HG02970 (cell line): ENCODE results near the gene PLOD1.
"Not testable (repeated sequence)": the region's sequence is repeated elsewhere in the genome, so short reads cannot be mapped to it uniquely, and the experiment has no call there.

Source experiments
- ATAC-seq: cut with Tn5 transposase; IDR thresholded peaks from one replicate; pipeline ENCODE4 v1.9.1; 2021; ENCODE audit warnings: mild to moderate bottlenecking, moderate library complexity, moderate number of reproducible peaks; ENCODE audit not compliant: unreplicated experiment, low FRiP score

PLOD1 gene

DNA sequence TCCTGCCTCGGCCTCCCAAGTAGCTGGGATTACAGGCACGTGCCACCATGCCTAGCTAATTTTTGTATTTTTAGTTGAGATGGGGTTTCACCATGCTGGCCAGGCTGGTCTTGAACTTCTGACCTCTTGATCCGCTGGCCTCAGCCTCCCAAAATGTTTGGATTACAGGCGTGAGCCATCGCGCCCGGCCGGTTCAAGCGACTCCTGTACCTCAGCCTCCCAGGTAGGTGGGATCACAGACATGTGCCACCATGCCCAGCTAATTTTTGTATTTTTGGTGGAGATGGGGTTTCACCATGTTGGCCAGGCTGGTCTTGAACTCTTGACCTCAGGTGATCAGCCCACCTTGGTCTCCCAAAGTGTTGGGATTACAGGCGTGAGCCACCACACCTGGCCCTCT lies 1.2 kb downstream of the PLOD1 start:
- not testable (repeated sequence) for ATAC-seq

GRCh38 chr1:11938722-11939526 lies 4.4 kb downstream of the PLOD1 start:
- ATAC-seq: no peak

- not testable (repeated sequence) for ATAC-seq
Observed at GRCh38 chr1:11939794-11940193, 5.3 kb downstream of the PLOD1 start.

GRCh38 chr1:11940260-11940921 lies 5.9 kb downstream of the PLOD1 start:
- ATAC-seq: no peak

GRCh38 chr1:11942280-11942679 lies 7.8 kb downstream of the PLOD1 start:
- no peak for ATAC-seq

GRCh38 chr1:11943619-11944018 lies 9.1 kb downstream of the PLOD1 start:
- ATAC-seq: no peak

DNA sequence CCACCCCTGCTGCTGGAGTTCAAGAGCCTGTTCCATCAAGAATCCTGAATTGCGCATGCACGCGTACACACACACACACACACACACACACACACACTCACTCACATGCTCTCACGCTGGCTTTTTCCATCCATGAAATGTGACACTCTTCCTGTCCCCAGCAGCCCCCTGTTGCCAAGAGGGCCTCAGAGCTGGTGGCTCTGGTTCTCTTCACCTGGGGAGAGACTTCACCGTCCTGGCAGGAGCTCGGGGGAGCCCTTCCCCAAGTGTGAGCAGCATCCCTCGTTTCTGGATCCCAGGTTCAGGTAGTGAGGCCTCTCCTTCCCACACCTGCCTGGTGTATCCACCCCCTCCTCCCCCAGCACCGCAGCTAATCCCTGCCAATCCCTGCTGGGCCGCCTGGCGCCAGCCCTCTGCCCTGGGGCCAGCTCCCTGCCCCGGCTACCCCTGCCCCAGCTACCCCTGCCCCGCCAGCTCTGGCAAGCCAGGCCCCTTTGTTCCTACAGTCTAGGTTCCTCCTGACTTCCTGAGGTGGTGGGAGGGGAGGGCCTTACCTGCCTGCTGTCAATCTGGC lies 9.9 kb downstream of the PLOD1 start:
- ATAC-seq: no peak

DNA sequence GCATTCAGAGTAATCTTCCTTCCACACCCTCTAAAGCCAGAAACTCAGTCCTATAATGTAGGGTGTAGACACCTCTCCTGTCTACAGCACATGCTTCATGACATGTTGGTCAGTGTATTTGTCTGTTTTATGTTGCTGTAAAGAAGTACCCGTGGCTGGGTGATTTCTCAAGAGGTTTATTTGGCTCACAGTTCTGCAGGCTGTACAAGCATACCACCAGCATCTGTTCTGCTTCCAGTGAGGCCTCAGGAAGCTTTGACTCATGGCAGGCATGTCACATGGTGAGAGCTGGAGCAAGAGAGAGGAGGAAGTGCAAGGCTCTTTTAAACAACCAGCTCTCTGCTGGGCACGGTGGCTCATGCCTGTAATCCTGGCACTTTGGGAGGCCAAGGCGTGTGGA lies 12.1 kb downstream of the PLOD1 start:
- no peak for ATAC-seq

DNA sequence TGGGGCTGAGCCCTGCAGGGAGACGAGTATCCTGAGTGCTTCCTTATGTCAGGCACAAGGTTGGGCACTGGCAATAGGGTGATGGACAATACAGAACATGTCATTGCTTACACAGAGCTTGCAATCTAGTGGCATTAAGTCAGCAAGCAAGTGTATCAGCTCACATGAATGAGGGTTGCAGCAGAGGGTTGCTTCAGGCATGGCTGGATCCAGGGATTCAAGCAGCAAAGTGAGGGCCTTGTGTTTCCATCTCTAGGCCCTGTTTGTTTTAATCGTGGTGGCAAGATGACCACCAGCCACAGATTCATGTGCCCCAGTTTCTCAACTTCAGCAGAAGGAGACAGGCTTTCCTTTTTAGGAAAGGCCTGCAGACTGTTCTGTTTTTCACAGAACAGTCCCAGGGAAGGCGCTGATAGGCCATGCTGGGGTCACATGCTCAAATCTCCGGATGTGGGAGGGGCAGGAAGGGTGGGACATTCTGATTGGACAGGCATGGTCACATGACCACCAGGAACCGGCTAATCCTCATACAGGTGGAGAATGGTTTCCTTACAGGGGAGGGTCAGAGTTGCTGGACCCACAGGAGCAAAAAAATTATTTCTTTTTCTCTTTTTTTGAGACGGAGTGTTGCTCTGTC lies 14.4 kb downstream of the PLOD1 start:
- ATAC-seq: no peak

DNA sequence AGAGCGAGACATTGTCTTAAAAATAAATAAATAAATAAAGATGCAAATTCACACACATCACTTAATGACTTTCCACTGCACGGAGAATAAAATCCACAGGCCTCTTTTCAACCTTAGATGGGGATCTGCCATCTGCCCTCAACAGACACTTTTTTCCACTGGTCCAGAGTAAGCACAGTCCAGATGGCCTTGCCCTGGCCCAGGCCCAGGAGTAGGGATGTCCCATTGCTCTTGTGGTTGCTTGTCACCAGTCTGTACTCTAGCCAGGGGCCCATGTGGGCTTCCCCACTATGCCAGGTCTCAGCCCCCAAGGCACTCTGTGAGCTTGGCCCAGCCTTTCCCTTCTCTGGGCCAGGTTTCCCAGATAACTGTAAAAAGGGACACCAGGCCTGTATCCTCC lies 17.4 kb downstream of the PLOD1 start:
- ATAC-seq: no peak

DNA sequence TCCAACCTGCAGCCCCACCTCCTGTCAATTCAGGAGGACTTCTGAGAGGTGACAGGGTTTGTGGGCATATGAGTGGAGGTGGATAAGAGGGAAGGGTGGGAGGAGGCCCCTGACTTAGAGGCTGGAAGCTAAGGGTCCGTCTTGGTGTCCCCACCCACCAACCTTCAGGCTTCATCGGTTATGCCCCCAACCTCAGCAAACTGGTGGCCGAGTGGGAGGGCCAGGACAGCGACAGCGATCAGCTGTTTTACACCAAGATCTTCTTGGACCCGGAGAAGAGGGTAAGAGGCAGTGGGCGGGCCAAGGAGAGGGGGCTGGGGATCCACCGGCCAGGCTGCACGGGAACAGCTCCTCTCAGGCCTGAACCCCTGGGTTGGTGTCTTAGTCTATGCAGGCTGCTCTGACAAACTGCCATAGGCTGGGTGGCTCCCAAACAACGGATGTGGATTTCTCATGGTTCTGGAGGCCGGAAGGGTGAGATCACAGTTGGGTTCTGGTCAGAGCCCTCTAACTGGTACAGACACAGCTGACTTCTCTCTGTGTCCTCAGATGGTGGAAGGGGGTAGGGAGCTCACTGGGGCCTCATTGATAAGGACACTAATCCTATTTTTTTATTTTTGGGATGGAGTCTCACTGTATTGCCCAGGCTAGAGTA lies 18.1 kb downstream of the PLOD1 start:
- no peak for ATAC-seq

- ATAC-seq: no peak
Observed at GRCh38 chr1:11955221-11955620, 20.7 kb downstream of the PLOD1 start.

GRCh38 chr1:11957398-11957797 lies 22.9 kb downstream of the PLOD1 start:
- ATAC-seq: no peak

DNA sequence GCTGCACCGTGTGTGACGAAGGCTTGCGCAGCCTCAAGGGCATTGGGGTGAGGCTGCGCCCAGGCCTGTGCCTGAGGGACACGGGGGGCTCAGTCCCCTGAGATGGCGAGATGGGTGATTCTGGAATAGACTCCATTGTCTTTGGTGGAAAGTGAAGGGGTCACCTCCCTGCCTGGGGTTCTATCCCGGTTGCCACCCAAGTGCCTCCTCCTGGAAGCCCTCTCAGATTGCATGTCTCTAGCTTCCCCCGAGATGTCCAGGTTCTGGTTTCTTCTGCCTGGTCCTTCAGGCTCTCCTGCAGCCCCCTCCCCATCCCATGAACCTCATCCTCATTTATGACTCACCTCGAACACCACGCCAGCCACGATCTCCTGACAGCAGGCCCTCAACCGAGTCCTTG lies 23.4 kb downstream of the PLOD1 start:
- ATAC-seq: no peak

DNA sequence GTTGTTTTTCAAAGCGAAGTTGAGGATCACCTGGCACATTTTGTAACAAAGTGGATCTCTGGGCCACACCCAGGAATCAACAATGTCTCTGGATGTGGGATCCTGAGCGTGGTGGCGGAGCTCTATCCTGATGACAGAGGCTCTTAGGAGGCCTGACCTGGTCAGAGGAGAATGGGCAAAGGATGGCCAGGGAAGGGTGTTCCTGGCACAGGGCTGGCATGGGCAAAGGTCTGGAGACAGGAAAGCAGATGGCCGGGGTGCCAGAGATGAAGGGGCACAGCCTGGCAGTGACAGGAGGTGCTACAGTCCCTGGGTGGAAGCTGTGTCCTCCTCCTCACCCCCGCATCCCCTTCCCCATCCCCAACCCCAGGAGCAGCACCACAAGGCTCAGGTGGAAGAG lies 25.8 kb downstream of the PLOD1 start:
- no peak for ATAC-seq

GRCh38 chr1:11960715-11961114 lies 26.2 kb downstream of the PLOD1 start:
- no peak for ATAC-seq

GRCh38 chr1:11961230-11961629 lies 26.7 kb downstream of the PLOD1 start:
- ATAC-seq: no peak

GRCh38 chr1:11963622-11964021 lies 29.1 kb downstream of the PLOD1 start:
- ATAC-seq: no peak

DNA sequence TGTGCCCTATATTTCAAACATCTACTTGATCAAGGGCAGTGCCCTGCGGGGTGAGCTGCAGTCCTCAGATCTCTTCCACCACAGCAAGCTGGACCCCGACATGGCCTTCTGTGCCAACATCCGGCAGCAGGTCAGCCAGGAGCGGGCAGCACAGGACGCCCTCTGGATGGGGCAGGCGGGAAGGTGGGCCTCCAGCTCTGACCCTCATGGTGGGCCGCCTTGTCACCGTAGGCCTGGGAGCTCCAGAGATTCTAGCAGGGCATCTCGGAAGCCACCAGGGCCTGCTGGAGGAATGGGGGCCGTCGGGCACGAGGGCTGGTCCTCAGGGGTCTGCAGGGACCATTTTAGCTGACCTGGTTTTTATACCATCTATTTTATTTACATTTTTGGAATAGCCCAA lies 30.1 kb downstream of the PLOD1 start:
- ATAC-seq: no peak

DNA sequence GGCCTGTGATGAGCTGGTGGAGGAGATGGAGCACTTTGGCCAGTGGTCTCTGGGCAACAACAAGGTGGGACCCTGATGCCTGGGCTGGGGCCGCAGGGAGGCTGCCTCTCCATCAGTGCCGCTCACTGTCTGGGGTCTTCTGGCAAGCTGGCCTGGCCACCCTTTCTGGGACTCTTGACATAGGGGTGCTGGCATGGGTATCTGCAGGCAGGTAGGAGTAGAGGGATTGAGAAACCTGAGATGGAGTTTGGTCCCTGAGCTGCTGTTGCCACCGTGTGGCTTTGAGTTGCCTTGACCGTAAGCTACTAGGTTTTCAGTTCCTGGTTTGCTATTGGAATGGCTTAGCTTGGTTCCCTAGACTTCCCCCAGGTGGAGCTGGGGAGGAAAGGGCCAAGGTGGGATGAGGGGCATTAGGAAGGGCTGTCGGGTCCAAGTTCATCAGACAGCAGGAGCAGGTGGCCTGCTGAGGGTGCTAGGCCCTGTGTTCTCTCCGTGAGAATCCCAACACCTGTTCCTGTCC lies 32.6 kb downstream of the PLOD1 start:
- ATAC-seq: no peak
